Jurkat, Clone E6-1 (cell line): Measurements from ENCODE around the gene TMCO4.

Source experiments
- DNase-seq: peaks from one replicate; pipeline ENCODE4 v3.0.0-alpha.2; 2011; ENCODE audit warnings: low read depth, low spot score
- H3K4me3 ChIP-seq: 2 replicates; pipeline ENCODE4 v1.5.1; 2011; ENCODE audit warnings: mild to moderate bottlenecking, low read length, control low read depth, moderate library complexity

TMCO4 gene

GRCh38 chr1:19758227-19758830 lies 41.4 kb downstream of the TMCO4 start:
- no peak for DNase-seq
- no peak overlapping the region for H3K4me3 ChIP-seq

GRCh38 chr1:19757641-19758040 lies 42.1 kb downstream of the TMCO4 start:
- H3K4me3 ChIP-seq, result no peak overlapping the region
- DNase-seq, result no peak

DNA sequence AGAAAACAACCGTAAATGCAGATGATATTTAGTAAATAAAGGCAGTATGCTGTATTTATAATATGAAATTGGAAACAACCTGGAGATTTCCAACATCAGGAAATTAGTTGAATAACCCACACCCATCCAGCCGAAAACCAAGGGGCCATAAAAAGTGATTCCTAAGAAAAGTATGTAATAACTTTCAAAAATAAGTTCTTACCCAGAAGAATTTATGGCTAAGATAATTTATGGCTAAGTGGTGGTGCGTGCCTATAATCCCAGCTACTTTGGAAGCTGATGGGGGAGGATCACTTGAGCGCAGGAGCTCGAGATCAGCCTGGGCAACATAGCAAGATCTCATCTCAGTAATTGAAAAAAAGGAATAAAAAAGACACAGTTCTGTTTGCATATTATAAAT lies 43.2 kb downstream of the TMCO4 start:
- H3K4me3 ChIP-seq, result no peak overlapping the region
- no peak for DNase-seq

- H3K4me3 ChIP-seq, result no peak overlapping the region
- DNase-seq, result no peak
These were observed 45.2 kb downstream of the TMCO4 start for GRCh38 chr1:19754482-19754881.

DNA sequence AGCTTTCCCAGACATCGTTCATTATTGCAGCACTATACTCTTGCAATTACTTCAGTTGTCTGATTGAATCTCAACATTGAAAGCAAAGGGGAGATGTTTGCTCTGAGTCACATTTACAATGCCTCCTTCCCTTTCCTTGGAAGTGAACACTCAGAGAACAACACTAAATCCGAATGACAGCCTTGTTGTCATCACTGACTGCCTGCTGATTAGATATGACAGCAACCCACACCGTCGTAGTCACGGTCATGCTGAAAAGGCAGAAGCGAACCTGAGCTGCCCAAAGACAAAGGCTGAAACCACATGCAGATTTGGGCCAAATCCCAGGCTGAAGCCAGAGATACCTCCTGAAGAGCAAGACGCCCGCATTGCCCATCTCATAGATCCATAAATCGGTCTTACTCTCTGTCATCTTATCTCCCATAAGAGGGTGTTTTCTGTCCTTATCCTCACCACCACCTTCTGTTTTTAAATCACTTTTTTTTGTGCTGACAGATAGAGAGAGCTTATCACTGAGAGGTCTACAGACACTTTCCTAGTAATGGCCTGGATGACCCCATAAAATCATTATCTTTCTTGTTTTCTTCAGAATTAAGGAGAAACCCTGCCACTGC lies 47.5 kb downstream of the TMCO4 start:
- no peak overlapping the region for H3K4me3 ChIP-seq
- no peak for DNase-seq

- H3K4me3 ChIP-seq, result no peak overlapping the region
- DNase-seq, result no peak
These were observed 48.8 kb downstream of the TMCO4 start for GRCh38 chr1:19750882-19751276.

GRCh38 chr1:19750101-19750881 lies 49.4 kb downstream of the TMCO4 start:
- H3K4me3 ChIP-seq, result no peak overlapping the region
- DNase-seq, result no peak

DNA sequence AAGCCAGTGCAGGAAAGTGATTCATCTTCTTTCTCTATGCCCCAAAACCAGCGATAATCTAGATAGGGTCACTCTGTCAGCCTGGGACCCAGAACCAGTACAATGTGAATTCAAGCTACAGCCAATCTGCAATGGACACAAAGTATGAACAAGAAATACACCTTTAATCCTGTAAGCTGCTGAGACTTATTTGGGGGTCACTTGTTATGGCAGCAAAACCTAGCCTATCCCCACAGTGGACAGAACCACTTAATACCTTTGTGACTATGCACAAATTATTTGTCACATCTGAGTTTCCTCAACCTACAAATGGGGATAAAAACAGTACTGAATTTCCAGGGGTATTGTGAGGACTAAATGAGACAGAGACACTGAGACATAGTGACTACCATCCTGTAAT lies 50.0 kb downstream of the TMCO4 start:
- DNase-seq, result no peak
- H3K4me3 ChIP-seq, result no peak overlapping the region

DNA sequence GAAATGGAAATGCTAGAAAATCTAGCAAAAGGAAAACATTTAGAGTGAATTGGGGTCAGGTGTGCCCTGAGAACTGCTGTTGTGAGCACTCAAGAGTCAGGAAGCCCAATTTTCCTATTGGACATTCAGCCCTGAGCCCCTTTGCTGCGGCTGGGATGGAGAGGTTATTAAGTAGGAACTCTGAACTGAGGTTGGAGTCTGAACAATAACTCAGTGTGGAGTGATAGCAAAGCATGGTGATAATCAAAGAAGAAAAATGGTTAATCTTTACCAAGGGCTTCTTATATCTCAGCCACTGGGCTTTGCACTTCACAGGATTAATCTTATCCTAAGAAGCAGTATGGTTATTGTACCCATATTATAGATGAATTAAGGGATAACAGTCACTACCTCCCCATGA lies 52.0 kb downstream of the TMCO4 start:
- no peak overlapping the region for H3K4me3 ChIP-seq
- no peak for DNase-seq

DNA sequence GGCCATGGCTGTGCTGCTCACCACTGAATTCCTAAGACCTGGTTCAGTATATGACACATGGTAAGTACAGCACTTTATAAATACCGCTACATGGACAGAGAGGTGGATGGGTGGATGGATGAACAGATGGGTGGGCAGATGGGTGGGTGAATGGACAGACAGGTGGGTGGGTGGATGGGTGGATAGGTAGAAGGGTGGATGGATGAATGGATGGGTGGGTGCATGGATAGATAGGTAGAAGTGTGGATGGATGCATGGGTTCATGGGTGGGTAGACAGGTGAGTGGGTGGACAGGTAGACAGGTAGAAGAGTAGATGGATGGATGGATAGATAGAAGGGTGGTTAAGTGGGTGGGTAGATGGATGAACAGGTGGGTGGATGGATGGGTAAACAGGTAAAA lies 54.8 kb downstream of the TMCO4 start:
- DNase-seq, result no peak
- H3K4me3 ChIP-seq, result no peak overlapping the region

- no peak for DNase-seq
- no peak overlapping the region for H3K4me3 ChIP-seq
These were observed 55.4 kb downstream of the TMCO4 start for GRCh38 chr1:19744335-19744743.

GRCh38 chr1:19743793-19744192 lies 55.9 kb downstream of the TMCO4 start:
- no peak for DNase-seq
- H3K4me3 ChIP-seq, result no peak overlapping the region

DNA sequence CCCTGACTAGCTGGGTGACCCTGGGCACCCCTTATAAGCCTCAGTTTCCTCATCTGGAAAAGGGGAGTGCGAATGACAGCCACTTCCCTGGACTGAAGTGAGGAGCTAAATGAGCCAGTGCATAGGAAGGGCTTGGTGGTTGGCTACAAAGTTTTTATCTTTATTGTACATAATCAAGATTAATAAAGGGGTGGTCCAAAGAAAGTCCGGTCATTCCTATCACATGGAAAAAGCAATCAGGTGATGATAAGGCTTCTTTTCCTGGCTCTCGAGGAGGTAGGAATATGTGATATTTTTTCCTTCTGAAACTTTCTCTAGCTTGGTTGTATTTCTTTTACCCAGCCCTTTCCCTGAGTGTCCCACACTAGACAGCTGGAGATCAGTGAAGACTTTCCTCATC lies 56.5 kb downstream of the TMCO4 start:
- no peak overlapping the region for H3K4me3 ChIP-seq
- DNase-seq, result no peak

DNA sequence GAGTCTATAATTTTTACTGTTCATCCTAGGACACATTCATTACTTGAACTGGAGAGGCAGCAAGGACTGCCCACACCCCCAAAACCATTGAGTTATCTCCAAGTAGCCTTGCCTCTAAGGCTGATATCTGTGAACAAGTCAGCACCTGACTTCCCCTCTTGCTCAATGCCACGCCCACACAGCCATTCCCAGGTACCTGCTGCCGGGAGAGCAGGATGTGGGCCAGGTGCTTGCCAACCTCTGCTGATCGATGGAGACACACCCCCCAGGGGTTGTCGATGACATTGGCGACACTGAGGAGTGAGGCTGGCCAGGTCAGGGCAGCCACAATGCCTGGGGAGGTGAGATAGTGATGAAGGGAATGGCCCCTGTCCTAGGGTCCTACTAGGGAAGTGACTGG lies 60.1 kb downstream of the TMCO4 start:
- H3K4me3 ChIP-seq, result no peak overlapping the region
- no peak for DNase-seq

DNA sequence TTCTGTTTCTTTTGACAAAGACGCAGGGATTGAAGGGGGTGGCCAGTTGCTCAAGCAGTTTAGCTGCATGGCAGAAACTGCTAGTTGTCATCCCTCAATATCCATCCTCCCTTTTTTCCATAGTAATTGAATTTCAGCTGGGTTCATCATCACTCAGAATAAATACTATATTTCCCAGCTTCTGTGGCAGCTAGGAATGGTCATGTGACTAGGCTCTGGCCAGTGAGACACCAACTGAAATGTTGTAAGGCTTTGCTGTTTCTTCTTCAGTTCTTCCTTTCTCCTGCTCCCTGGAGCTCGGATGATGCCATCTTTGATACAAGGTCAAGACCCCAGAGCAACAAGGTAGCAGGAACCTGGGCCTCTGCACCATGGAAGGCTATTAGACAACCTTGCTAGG lies 61.0 kb downstream of the TMCO4 start:
- H3K4me3 ChIP-seq, result no peak overlapping the region
- no peak for DNase-seq

DNA sequence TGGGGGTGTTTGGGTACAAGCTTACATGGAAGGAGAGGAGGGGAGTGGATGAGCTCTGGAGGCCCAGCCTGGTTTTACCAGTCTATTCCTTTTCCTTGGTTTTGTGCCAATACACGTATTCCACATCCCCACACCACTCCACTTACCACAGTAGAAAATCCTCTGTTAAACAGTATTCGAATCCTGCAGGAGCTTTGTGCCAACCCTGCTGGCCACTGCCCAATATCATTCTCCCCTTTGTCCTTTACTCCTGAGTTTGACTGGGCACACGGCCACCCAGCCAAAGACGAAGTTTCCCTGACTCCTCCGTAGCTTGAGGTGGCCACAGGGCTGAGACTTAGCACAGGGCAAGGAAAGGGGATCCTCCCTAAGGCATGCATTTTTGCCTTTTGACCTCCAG lies 61.6 kb downstream of the TMCO4 start:
- DNase-seq, result no peak
- no peak overlapping the region for H3K4me3 ChIP-seq

- DNase-seq, result no peak
These were observed 62.5 kb downstream of the TMCO4 start for GRCh38 chr1:19737104-19737825.

GRCh38 chr1:19735440-19736127 lies 64.1 kb downstream of the TMCO4 start:
- no peak overlapping the region for H3K4me3 ChIP-seq
- no peak for DNase-seq

More at GRCh38 chr1:19737104-19737825, 62.5 kb downstream of the TMCO4 start:
- H3K4me3 ChIP-seq, result no peak overlapping the region

DNA sequence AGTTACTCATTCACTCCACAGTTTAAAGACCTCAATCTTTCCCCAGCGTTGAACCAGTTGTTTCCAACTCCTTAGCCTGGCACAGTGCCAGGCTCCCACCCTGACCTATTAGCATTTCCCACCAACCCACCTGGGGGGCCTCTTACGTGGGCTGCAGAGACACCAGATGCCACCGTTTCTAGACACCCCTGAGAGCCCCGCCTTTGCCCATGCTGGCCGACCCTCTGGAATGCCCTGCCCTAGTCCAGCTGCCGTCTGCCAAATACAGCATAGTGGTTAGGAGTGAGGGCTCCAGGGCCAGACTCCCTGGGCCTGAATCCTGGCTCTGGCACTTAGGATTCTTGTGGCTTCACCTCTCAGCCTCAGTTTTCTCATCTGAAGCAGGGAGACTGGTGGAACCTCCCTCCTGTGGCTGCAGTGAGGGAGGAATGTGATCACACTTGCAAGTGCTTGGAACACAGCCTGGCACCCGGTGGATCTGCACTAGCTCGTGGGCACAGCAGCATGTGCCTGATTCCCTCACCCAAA lies 65.2 kb downstream of the TMCO4 start:
- H3K4me3 ChIP-seq, result no peak overlapping the region
- DNase-seq, result no peak
